HCT116 (cell line): ENCODE data around the gene TBC1D14. TPM values are rescaled to one million over a fixed set of nuclear protein-coding genes. Genes with fewer than 3 reads are reported as not detected.

Experiments used
- ATAC-seq: fragments of 200-7000 bp; cut with Tn5 transposase; 2 replicates; pipeline ENCODE4 v1.9.1; 2020; ENCODE audit warnings: mild to moderate bottlenecking, moderate library complexity
- BruUV-seq: library from RNA; stranded (reverse); fragments of 400-500 nt; replicated peaks from 2 replicates; lab custom pipeline; 2021; lab: Mats Ljungman, UMichigan
- CTCF ChIA-PET: fragments of 300-600 bp; sonication (Branson Sonifier 250); formaldehyde crosslinking; loops from one replicate; lab custom pipeline; 2021; ENCODE audit warnings: antibody characterized with exemption; lab: Charles Lee
- POLR2A ChIA-PET: fragments of 300-600, 350-600 bp; sonication (Branson Sonifier 250); formaldehyde crosslinking; loops from one replicate; lab custom pipeline; 2021; ENCODE audit warnings: antibody characterized with exemption; lab: Charles Lee
- RAD21 ChIA-PET, 2 experiments: fragments of 300-600 bp; sonication (Branson Sonifier 250); formaldehyde crosslinking; loops; one replicate each; lab custom pipeline; 2023; ENCODE audit warnings: low total read pairs in 2 of 2; ENCODE audit not compliant: uncharacterized antibody in 2 of 2, unreplicated experiment in 2 of 2, low non-redundant PET in 1 of 2; lab: Charles Lee
- DNase-seq: peaks from one replicate; pipeline ENCODE4 v3.0.0-alpha.2; 2010; ENCODE audit warnings: low read depth, low spot score
- H2AFZ ChIP-seq: fragments of 200-600 bp; shearing (Covaris generic), sonication (generic); 2 replicates; pipeline ENCODE4 v1.6.1; 2017; ENCODE audit warnings: low read depth, mixed run types, mixed read lengths, antibody characterized with exemption, low read length; ENCODE audit not compliant: poor library complexity, severe bottlenecking
- H3K27ac ChIP-seq: 2 replicates; pipeline ENCODE4 v1.5.1; 2012; ENCODE audit warnings: low read depth, low read length
- H3K27me3 ChIP-seq: fragments of 200-600 bp; sonication (generic); 2 replicates; pipeline ENCODE4 v1.6.1; 2016; ENCODE audit warnings: mixed run types, low read length, mixed read lengths; ENCODE audit not compliant: insufficient read depth
- H3K36me3 ChIP-seq, 2 experiments: fragments of 200-500 bp in 1 of 2; fragments of 200-600 bp in 1 of 2; sonication (Bioruptor generic) in 1 of 2; sonication (generic) in 1 of 2; 2 replicates each; pipeline versions ENCODE4 v1.5.1 to v1.6.1; 2014 to 2016; ENCODE audit warnings: low read length in 2 of 2, inconsistent platforms in 1 of 2, mixed read lengths in 1 of 2, mixed run types in 1 of 2; ENCODE audit not compliant: insufficient read depth in 2 of 2, control insufficient read depth in 1 of 2
- H3K4me1 ChIP-seq, 2 experiments: fragments of 200-600 bp in 1 of 2; sonication (generic) in 1 of 2; 2 replicates each; pipeline versions ENCODE4 v1.5.1 to v1.6.1; 2012 to 2017; ENCODE audit warnings: low read length in 2 of 2, inconsistent platforms in 1 of 2, mild to moderate bottlenecking in 1 of 2, mixed read lengths in 1 of 2, mixed run types in 1 of 2, moderate library complexity in 1 of 2; ENCODE audit not compliant: insufficient read depth in 2 of 2, control insufficient read depth in 1 of 2
- H3K4me2 ChIP-seq: fragments of 200-600 bp; sonication (generic); 2 replicates; pipeline ENCODE4 v1.6.1; 2017; ENCODE audit warnings: mixed run types, low read length, mixed read lengths
- H3K4me3 ChIP-seq, 2 experiments: fragments of 200-600 bp in 1 of 2; sonication (generic) in 1 of 2; replicated peaks in 1 of 2; 2 replicates each; pipeline ENCODE4 v1.5.1; 2011 to 2016; ENCODE audit warnings: low read length in 2 of 2, control low read depth in 1 of 2, low read depth in 1 of 2, mild to moderate bottlenecking in 1 of 2, mixed read lengths in 1 of 2, mixed run types in 1 of 2
- H3K79me2 ChIP-seq: fragments of 200-600 bp; sonication (generic); 2 replicates; pipeline ENCODE4 v1.6.1; 2017; ENCODE audit warnings: mild to moderate bottlenecking, mixed run types, low read length, moderate library complexity, mixed read lengths; ENCODE audit not compliant: insufficient read depth
- H3K9ac ChIP-seq: fragments of 200-600 bp; sonication (generic); 2 replicates; pipeline ENCODE4 v1.6.1; 2016; ENCODE audit warnings: low read length, mixed read lengths
- H3K9me2 ChIP-seq: fragments of 200-600 bp; sonication (generic), shearing (Covaris generic); 2 replicates; pipeline ENCODE4 v1.6.1; 2017; ENCODE audit warnings: mixed run types, mild to moderate bottlenecking, moderate library complexity; ENCODE audit not compliant: insufficient read depth
- H3K9me3 ChIP-seq, 2 experiments: fragments of 200-500 bp in 1 of 2; fragments of 200-600 bp in 1 of 2; sonication (Bioruptor generic) in 1 of 2; sonication (generic) in 1 of 2; 2 replicates each; pipeline ENCODE4 v1.6.1; 2014 to 2017; ENCODE audit warnings: low read length in 2 of 2, mixed read lengths in 2 of 2, inconsistent platforms in 1 of 2, low read depth in 1 of 2, mild to moderate bottlenecking in 1 of 2, mixed run types in 1 of 2, moderate library complexity in 1 of 2; ENCODE audit not compliant: control insufficient read depth in 1 of 2, insufficient read depth in 1 of 2
- H4K20me1 ChIP-seq: fragments of 200-600 bp; sonication (generic), shearing (Covaris generic); 2 replicates; pipeline ENCODE4 v1.6.1; 2017; ENCODE audit warnings: mixed run types, mild to moderate bottlenecking, moderate library complexity; ENCODE audit not compliant: insufficient read depth
- CBX3 ChIP-seq: IDR thresholded peaks from 2 replicates; pipeline ENCODE4 v1.6.1; 2012; ENCODE audit warnings: low read depth
- CEBPB ChIP-seq: IDR thresholded peaks from 2 replicates; pipeline ENCODE4 v1.6.1; 2012; ENCODE audit warnings: low read depth
- EGR1 ChIP-seq: IDR thresholded peaks from 2 replicates; pipeline ENCODE4 v1.6.1; 2012; ENCODE audit warnings: low read depth
- ELF1 ChIP-seq: IDR thresholded peaks from 2 replicates; pipeline ENCODE4 v1.6.1; 2012; ENCODE audit warnings: low read depth, borderline replicate concordance
- EZH2phosphoT487 ChIP-seq: fragments of 200-600 bp; IDR thresholded peaks from 2 replicates; pipeline ENCODE4 v1.6.1; 2018; ENCODE audit warnings: antibody characterized with exemption, borderline replicate concordance
- FOSL1 ChIP-seq: IDR thresholded peaks from 2 replicates; pipeline ENCODE4 v1.6.1; 2012; ENCODE audit warnings: low read depth
- JUND ChIP-seq: IDR thresholded peaks from 2 replicates; pipeline ENCODE4 v1.6.1; 2012
- SP1 ChIP-seq: IDR thresholded peaks from 2 replicates; pipeline ENCODE4 v1.6.1; 2012; ENCODE audit warnings: low read depth
- SRF ChIP-seq: IDR thresholded peaks from 2 replicates; pipeline ENCODE4 v1.6.1; 2012; ENCODE audit warnings: low read depth
- YY1 ChIP-seq: IDR thresholded peaks from 2 replicates; pipeline ENCODE4 v1.6.1; 2011; ENCODE audit warnings: low read length, low read depth, moderate library complexity, mild to moderate bottlenecking; ENCODE audit not compliant: insufficient replicate concordance; ENCODE audit errors: extremely low read depth
- ZFX ChIP-seq: fragments of 450-650 bp; IDR thresholded peaks from 2 replicates; pipeline ENCODE4 v1.6.1; 2017
- ZNF274 ChIP-seq: fragments of 200-500 bp; sonication (Bioruptor generic); IDR thresholded peaks from 2 replicates; pipeline ENCODE4 v1.6.1; 2014; ENCODE audit warnings: mild to moderate bottlenecking, low read depth, low read length, inconsistent platforms
- intact Hi-C: fragments of 100-400 bp; cut with micrococcal nuclease; formaldehyde crosslinking; loops from 2 replicates; pipeline ENCODE4 v1.10.0; 2022
- total RNA-seq: library from RNA; stranded (reverse); gene quantifications from one replicate; pipeline ENCODE4 v1.2.1, GENCODE V29; 2021; ENCODE audit not compliant: unreplicated experiment
- TF ChIP-seq, protein P1 (sequence below), 3 experiments: fragments of 200-600 bp in 1 of 3; sonication (generic) in 1 of 3; IDR thresholded peaks in 2 of 3; conservative IDR thresholded peaks in 1 of 3; 2 replicates each; pipeline ENCODE4 v1.5.1; 2012 to 2017; ENCODE audit warnings: low read depth in 2 of 3, low read length in 2 of 3, antibody characterized with exemption in 1 of 3, borderline replicate concordance in 1 of 3, control low read depth in 1 of 3, mild to moderate bottlenecking in 1 of 3, mixed read lengths in 1 of 3, mixed run types in 1 of 3, moderate library complexity in 1 of 3; ENCODE audit not compliant: insufficient read depth in 1 of 3
- TF ChIP-seq, protein P2 (sequence below): IDR thresholded peaks from 2 replicates; pipeline ENCODE4 v1.6.1; 2011; ENCODE audit warnings: mild to moderate bottlenecking, low read length, moderate library complexity; ENCODE audit not compliant: insufficient replicate concordance; ENCODE audit errors: extremely low read depth

TBC1D14 gene
- total RNA-seq, 1 experiment from 2014 or later, result 62.9 TPM

DNA sequence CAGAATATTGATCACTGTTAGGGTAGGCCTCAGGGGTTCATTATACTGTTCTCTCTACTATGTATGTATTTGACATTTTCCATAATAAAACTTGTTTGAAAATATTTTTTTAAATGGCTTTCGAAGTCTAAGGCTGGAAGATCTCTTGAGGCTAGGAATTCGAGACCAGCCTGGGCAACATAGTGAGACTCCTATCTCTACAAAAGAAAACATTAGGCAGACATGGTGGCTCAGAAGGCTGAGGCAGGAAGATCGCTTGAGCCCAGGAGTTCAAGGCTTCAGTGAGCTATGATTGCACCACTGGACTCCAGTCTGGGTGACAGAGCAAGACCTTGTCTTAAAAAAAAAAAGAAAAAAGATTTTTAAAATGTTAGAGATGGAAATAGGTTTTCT, 15.5 kb upstream of the TBC1D14 start:
- Histone ChIP-seq H3K4me2 (no peak overlapping the region), H2AFZ (no peak overlapping the region), H3K79me2 (no peaks in the 10 kb centered on the region), H3K36me3 (no peaks in the 10 kb centered on the region), H3K9me3 (peaks cover 0 to 4% of the 10 kb centered on the region in 2 experiments; a peak in 2 of 4 replicates), H3K27ac (no peak overlapping the region), H3K4me3 (no peak overlapping the region), H3K9me2 (no peaks in the 10 kb centered on the region), H3K27me3 (no peaks in the 10 kb centered on the region), H3K4me1 (no peaks in the 10 kb centered on the region), H4K20me1 (no peaks in the 10 kb centered on the region), H3K9ac (no peak overlapping the region)
- POLR2A ChIA-PET, result no interaction called here
- RAD21 ChIA-PET, result no interaction called here
- TF ChIP-seq JUND (no peak), SP1 (no peak), ZNF274 (no peak), ZFX (no peak), CEBPB (no peak), EGR1 (no peak), ELF1 (no peak), SRF (no peak), CBX3 (no peak), FOSL1 (no peak), YY1 (no peak), EZH2phosphoT487 (no peak)
- TF ChIP-seq, protein P1, sequence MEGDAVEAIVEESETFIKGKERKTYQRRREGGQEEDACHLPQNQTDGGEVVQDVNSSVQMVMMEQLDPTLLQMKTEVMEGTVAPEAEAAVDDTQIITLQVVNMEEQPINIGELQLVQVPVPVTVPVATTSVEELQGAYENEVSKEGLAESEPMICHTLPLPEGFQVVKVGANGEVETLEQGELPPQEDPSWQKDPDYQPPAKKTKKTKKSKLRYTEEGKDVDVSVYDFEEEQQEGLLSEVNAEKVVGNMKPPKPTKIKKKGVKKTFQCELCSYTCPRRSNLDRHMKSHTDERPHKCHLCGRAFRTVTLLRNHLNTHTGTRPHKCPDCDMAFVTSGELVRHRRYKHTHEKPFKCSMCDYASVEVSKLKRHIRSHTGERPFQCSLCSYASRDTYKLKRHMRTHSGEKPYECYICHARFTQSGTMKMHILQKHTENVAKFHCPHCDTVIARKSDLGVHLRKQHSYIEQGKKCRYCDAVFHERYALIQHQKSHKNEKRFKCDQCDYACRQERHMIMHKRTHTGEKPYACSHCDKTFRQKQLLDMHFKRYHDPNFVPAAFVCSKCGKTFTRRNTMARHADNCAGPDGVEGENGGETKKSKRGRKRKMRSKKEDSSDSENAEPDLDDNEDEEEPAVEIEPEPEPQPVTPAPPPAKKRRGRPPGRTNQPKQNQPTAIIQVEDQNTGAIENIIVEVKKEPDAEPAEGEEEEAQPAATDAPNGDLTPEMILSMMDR (IDR thresholded peaks at IDR 0.05 in 2 of 3, conservative IDR thresholded peaks at IDR 0.05 in 1 of 3; ENCODE audit: borderline replicate concordance in 1 of 3, insufficient read depth in 1 of 3, low read depth in 2 of 3, low read length in 2 of 3), result no peak
- TF ChIP-seq, protein P2, sequence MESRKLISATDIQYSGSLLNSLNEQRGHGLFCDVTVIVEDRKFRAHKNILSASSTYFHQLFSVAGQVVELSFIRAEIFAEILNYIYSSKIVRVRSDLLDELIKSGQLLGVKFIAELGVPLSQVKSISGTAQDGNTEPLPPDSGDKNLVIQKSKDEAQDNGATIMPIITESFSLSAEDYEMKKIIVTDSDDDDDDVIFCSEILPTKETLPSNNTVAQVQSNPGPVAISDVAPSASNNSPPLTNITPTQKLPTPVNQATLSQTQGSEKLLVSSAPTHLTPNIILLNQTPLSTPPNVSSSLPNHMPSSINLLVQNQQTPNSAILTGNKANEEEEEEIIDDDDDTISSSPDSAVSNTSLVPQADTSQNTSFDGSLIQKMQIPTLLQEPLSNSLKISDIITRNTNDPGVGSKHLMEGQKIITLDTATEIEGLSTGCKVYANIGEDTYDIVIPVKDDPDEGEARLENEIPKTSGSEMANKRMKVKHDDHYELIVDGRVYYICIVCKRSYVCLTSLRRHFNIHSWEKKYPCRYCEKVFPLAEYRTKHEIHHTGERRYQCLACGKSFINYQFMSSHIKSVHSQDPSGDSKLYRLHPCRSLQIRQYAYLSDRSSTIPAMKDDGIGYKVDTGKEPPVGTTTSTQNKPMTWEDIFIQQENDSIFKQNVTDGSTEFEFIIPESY, result no peak
- ATAC-seq (no peak), DNase-seq (no peak)
- CTCF ChIA-PET, result no interaction called here
- intact Hi-C loops, result no loop called here
- BruUV-seq, result no TSS peak
